Measurements from ENCODE around the gene ERC1.

DNA sequence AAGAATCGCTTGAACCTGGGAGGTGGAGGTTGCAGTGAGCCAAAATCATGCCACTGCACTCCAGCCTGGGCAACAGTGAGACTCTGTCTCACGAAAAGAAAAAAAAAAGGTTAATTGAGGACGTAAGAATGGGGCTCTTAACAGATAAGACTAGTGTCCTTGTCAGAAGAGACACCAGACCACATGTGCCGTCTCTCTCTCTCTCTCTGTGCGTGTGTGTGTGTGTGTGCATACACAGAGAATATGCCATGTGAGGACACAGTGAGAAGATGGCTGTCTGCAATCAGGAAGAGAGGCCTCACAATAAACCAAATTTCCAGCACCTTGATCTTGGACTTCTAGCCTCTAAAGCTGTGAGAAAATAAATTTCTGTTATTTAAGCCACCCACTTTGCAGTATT lies 11.7 kb upstream of the ERC1 start:
- TF ChIP-seq CTCF (IDR thresholded peaks at IDR 0.05; ENCODE audit: low read length) = no peak
- TF ChIP-seq EZH2 (IDR thresholded peaks at IDR 0.05; ENCODE audit: borderline replicate concordance, low read length) = no peak

Measured in OCI-LY1 (cell line).